Activated naive CD8-positive, alpha-beta T cell treated with anti-CD3 and anti-CD28 coated beads for 36 hours (primary cell): ENCODE measurements around the gene TRAPPC10. TPM values are rescaled to one million over a fixed set of nuclear protein-coding genes. Genes with fewer than 3 reads are reported as not detected.

ENCODE experiments used
- DNase-seq: peaks from one replicate; pipeline ENCODE4 v3.0.0; 2021
- H3K27ac Mint-ChIP-seq: one replicate; pipeline ENCODE4 v1.8.0; 2022; ENCODE audit warnings: mild to moderate bottlenecking, moderate library complexity, mixed read lengths
- H3K27me3 Mint-ChIP-seq: one replicate; pipeline ENCODE4 v1.8.0; 2022; ENCODE audit warnings: mild to moderate bottlenecking, mixed read lengths
- H3K36me3 Mint-ChIP-seq: one replicate; pipeline ENCODE4 v1.8.0; 2021; ENCODE audit warnings: mild to moderate bottlenecking, mixed read lengths
- H3K4me1 Mint-ChIP-seq: one replicate; pipeline ENCODE4 v1.8.0; 2021; ENCODE audit warnings: mixed read lengths
- H3K4me3 Mint-ChIP-seq: one replicate; pipeline ENCODE4 v1.8.0; 2022; ENCODE audit warnings: mild to moderate bottlenecking, moderate library complexity, mixed read lengths
- H3K9me3 Mint-ChIP-seq: one replicate; pipeline ENCODE4 v1.8.0; 2022; ENCODE audit warnings: mixed read lengths
- total RNA-seq, 2 experiments: library from RNA; stranded (reverse); gene quantifications; one replicate each; pipeline ENCODE4 v1.2.3, GENCODE V29; 2021

TRAPPC10 gene
- total RNA-seq, 2 experiments from 2014 or later = 42.4 to 44.4 TPM

GRCh38 chr21:44006656-44007055 is 5.5 kb upstream of the TRAPPC10 start:
- Mint-ChIP-seq H3K9me3 (no peaks in the 10 kb centered on the region), H3K27ac (no peak overlapping the region), H3K27me3 (no peaks in the 10 kb centered on the region), H3K36me3 (no peaks in the 10 kb centered on the region), H3K4me1 (peaks cover 8% of the 10 kb centered on the region), H3K4me3 (no peak overlapping the region)
- DNase-seq = no peak

GRCh38 chr21:44010429-44010828 is 1.7 kb upstream of the TRAPPC10 start:
- H3K27me3 Mint-ChIP-seq = no peaks in the 10 kb centered on the region
- no peak for DNase-seq
- H3K9me3 Mint-ChIP-seq = no peaks in the 10 kb centered on the region
- no peak overlapping the region for H3K27ac Mint-ChIP-seq
- no peak overlapping the region for H3K4me3 Mint-ChIP-seq
- peaks cover 12% of the 10 kb centered on the region for H3K36me3 Mint-ChIP-seq
- H3K4me1 Mint-ChIP-seq = peaks cover 30% of the 10 kb centered on the region

GRCh38 chr21:44011123-44011522 is 986 bp upstream of the TRAPPC10 start:
- H3K27me3 Mint-ChIP-seq = no peaks in the 10 kb centered on the region
- DNase-seq = no peak
- no peaks in the 10 kb centered on the region for H3K9me3 Mint-ChIP-seq
- H3K4me1 Mint-ChIP-seq = peaks cover 37% of the 10 kb centered on the region
- H3K4me3 Mint-ChIP-seq = peak overlapping the region; percentile 82
- H3K27ac Mint-ChIP-seq = peak overlapping the region; percentile 80
- peaks cover 12% of the 10 kb centered on the region for H3K36me3 Mint-ChIP-seq

- Mint-ChIP-seq H3K27me3 (no peaks in the 10 kb centered on the region), H3K36me3 (peaks cover 14% of the 10 kb centered on the region), H3K4me1 (peaks cover 48% of the 10 kb centered on the region), H3K9me3 (no peaks in the 10 kb centered on the region), H3K4me3 (peak overlapping the region; percentile 96), H3K27ac (peak overlapping the region; percentile 91)
- DNase-seq = peak; percentile 91
These were observed 618 bp downstream of the TRAPPC10 start for GRCh38 chr21:44012474-44013379.

GRCh38 chr21:44013380-44014088 is 1.4 kb downstream of the TRAPPC10 start:
- no peaks in the 10 kb centered on the region for H3K27me3 Mint-ChIP-seq
- H3K27ac Mint-ChIP-seq = peak overlapping the region; percentile 91
- H3K4me3 Mint-ChIP-seq = peak overlapping the region; percentile 96
- H3K9me3 Mint-ChIP-seq = no peaks in the 10 kb centered on the region
- DNase-seq = peak; percentile 32
- H3K4me1 Mint-ChIP-seq = peaks cover 56% of the 10 kb centered on the region
- H3K36me3 Mint-ChIP-seq = peaks cover 18% of the 10 kb centered on the region

- peak overlapping the region; percentile 39 for H3K27ac Mint-ChIP-seq
- H3K27me3 Mint-ChIP-seq = no peaks in the 10 kb centered on the region
- no peaks in the 10 kb centered on the region for H3K9me3 Mint-ChIP-seq
- H3K36me3 Mint-ChIP-seq = peaks cover 20% of the 10 kb centered on the region
- peaks cover 73% of the 10 kb centered on the region for H3K4me1 Mint-ChIP-seq
- DNase-seq = no peak
- no peak overlapping the region for H3K4me3 Mint-ChIP-seq
These were observed 5.5 kb downstream of the TRAPPC10 start for GRCh38 chr21:44017601-44018000.

- Mint-ChIP-seq H3K27me3 (no peaks in the 10 kb centered on the region), H3K36me3 (peaks cover 21% of the 10 kb centered on the region), H3K9me3 (no peaks in the 10 kb centered on the region), H3K27ac (peak overlapping the region; percentile 39), H3K4me1 (peaks cover 73% of the 10 kb centered on the region), H3K4me3 (no peak overlapping the region)
- DNase-seq = no peak
These were observed 6.0 kb downstream of the TRAPPC10 start for GRCh38 chr21:44018127-44018526.

GRCh38 chr21:44018813-44019567 is 6.9 kb downstream of the TRAPPC10 start:
- Mint-ChIP-seq H3K36me3 (peaks cover 19% of the 10 kb centered on the region), H3K27ac (peak overlapping the region; percentile 80), H3K4me1 (peaks cover 69% of the 10 kb centered on the region), H3K9me3 (no peaks in the 10 kb centered on the region), H3K27me3 (no peaks in the 10 kb centered on the region), H3K4me3 (peak overlapping the region; percentile 29)
- no peak for DNase-seq

GRCh38 chr21:44019568-44019958 is 7.5 kb downstream of the TRAPPC10 start:
- Mint-ChIP-seq H3K27me3 (no peaks in the 10 kb centered on the region), H3K4me3 (peak overlapping the region; percentile 29), H3K9me3 (no peaks in the 10 kb centered on the region), H3K27ac (peak overlapping the region; percentile 25), H3K4me1 (peaks cover 69% of the 10 kb centered on the region), H3K36me3 (peaks cover 14% of the 10 kb centered on the region)
- no peak for DNase-seq

- Mint-ChIP-seq H3K9me3 (no peaks in the 10 kb centered on the region), H3K27ac (peak overlapping the region; percentile 38), H3K27me3 (no peaks in the 10 kb centered on the region), H3K4me1 (peaks cover 71% of the 10 kb centered on the region), H3K36me3 (peaks cover 14% of the 10 kb centered on the region), H3K4me3 (no peak overlapping the region)
- no peak for DNase-seq
These were observed 8.4 kb downstream of the TRAPPC10 start for GRCh38 chr21:44020551-44020950.

- Mint-ChIP-seq H3K9me3 (no peaks in the 10 kb centered on the region), H3K4me1 (peaks cover 71% of the 10 kb centered on the region), H3K4me3 (no peak overlapping the region), H3K36me3 (peaks cover 17% of the 10 kb centered on the region), H3K27ac (peak overlapping the region; percentile 55), H3K27me3 (no peaks in the 10 kb centered on the region)
- DNase-seq = no peak
These were observed 9.0 kb downstream of the TRAPPC10 start for GRCh38 chr21:44021064-44021463.

GRCh38 chr21:44024257-44024656 is 12.1 kb downstream of the TRAPPC10 start:
- Mint-ChIP-seq H3K36me3 (peaks cover 27% of the 10 kb centered on the region), H3K4me3 (no peak overlapping the region), H3K27me3 (no peaks in the 10 kb centered on the region), H3K4me1 (peaks cover 58% of the 10 kb centered on the region), H3K27ac (no peak overlapping the region), H3K9me3 (no peaks in the 10 kb centered on the region)
- DNase-seq = no peak

- H3K4me1 Mint-ChIP-seq = peaks cover 55% of the 10 kb centered on the region
- H3K36me3 Mint-ChIP-seq = peaks cover 27% of the 10 kb centered on the region
- H3K27ac Mint-ChIP-seq = peak overlapping the region; percentile 80
- no peak overlapping the region for H3K4me3 Mint-ChIP-seq
- H3K9me3 Mint-ChIP-seq = no peaks in the 10 kb centered on the region
- DNase-seq = no peak
- H3K27me3 Mint-ChIP-seq = no peaks in the 10 kb centered on the region
These were observed 12.8 kb downstream of the TRAPPC10 start for GRCh38 chr21:44024887-44025353.

- H3K4me3 Mint-ChIP-seq = no peak overlapping the region
- peaks cover 51% of the 10 kb centered on the region for H3K4me1 Mint-ChIP-seq
- no peaks in the 10 kb centered on the region for H3K9me3 Mint-ChIP-seq
- peak overlapping the region; percentile 20 for H3K27ac Mint-ChIP-seq
- DNase-seq = no peak
- no peaks in the 10 kb centered on the region for H3K27me3 Mint-ChIP-seq
- peaks cover 28% of the 10 kb centered on the region for H3K36me3 Mint-ChIP-seq
These were observed 15.6 kb downstream of the TRAPPC10 start for GRCh38 chr21:44027607-44028286.
